Stimulated activated CD4-positive, alpha-beta T cell treated with anti-CD3 and anti-CD28 coated beads, Interleukin-1b, Interleukin-23, amount 100 ng/mL, for 1 hour (primary cell): ENCODE measurements around the gene RARS2.
"Not testable (repeated sequence)": the region's sequence is repeated elsewhere in the genome, so short reads cannot be mapped to it uniquely, and the experiment has no call there.

Experiments used
- DNase-seq, 2 donors: peaks; one replicate each; pipeline ENCODE4 v3.0.0-alpha.2; 2020; ENCODE audit warnings: low read depth in 2 of 2

Gene RARS2

GRCh38 chr6:87501809-87502572 is 87.8 kb downstream of the RARS2 start:
- no peak for DNase-seq

- DNase-seq, result no peak
Measured at GRCh38 chr6:87498048-87498447, 91.7 kb downstream of the RARS2 start.

- DNase-seq, result no peak
Measured at GRCh38 chr6:87494761-87495422, 94.9 kb downstream of the RARS2 start.

- not testable (repeated sequence) for DNase-seq
Measured at GRCh38 chr6:87489326-87489725, 100.5 kb downstream of the RARS2 start.

GRCh38 chr6:87487555-87487954 is 102.2 kb downstream of the RARS2 start:
- no peak for DNase-seq

GRCh38 chr6:87484491-87484890 is 105.3 kb downstream of the RARS2 start:
- no peak for DNase-seq

- DNase-seq, result no peak
Measured at GRCh38 chr6:87483929-87484328, 105.9 kb downstream of the RARS2 start.

GRCh38 chr6:87482366-87482765 is 107.4 kb downstream of the RARS2 start:
- no peak for DNase-seq

GRCh38 chr6:87481931-87482330 is 107.9 kb downstream of the RARS2 start:
- DNase-seq, result no peak

GRCh38 chr6:87473419-87473903 is 116.3 kb downstream of the RARS2 start:
- no peak for DNase-seq

- peak; percentile 62 to 78 for DNase-seq
Measured at GRCh38 chr6:87472525-87473418, 117.0 kb downstream of the RARS2 start, which contains the start of gene SLC35A1. Gene SLC35A1, plus strand, starts transcription at chr6:87472974. Its CDS starts 30 bp downstream, at chr6:87473004.

- no peak for DNase-seq
Measured at GRCh38 chr6:87465051-87465450, 124.7 kb downstream of the RARS2 start.
